HCT116 (cell line): Measurements from ENCODE around the gene ALDH1L1. TPM values are rescaled to one million over a fixed set of nuclear protein-coding genes. Genes with fewer than 3 reads are reported as not detected.

Source experiments
- ATAC-seq: fragments of 200-7000 bp; cut with Tn5 transposase; 2 replicates; pipeline ENCODE4 v1.9.1; 2020; ENCODE audit warnings: mild to moderate bottlenecking, moderate library complexity
- BruUV-seq: library from RNA; stranded (reverse); fragments of 400-500 nt; replicated peaks from 2 replicates; lab custom pipeline; 2021; lab: Mats Ljungman, UMichigan
- CTCF ChIA-PET: fragments of 300-600 bp; sonication (Branson Sonifier 250); formaldehyde crosslinking; loops from one replicate; lab custom pipeline; 2021; ENCODE audit warnings: antibody characterized with exemption; lab: Charles Lee
- POLR2A ChIA-PET: fragments of 300-600, 350-600 bp; sonication (Branson Sonifier 250); formaldehyde crosslinking; loops from one replicate; lab custom pipeline; 2021; ENCODE audit warnings: antibody characterized with exemption; lab: Charles Lee
- RAD21 ChIA-PET, 2 experiments: fragments of 300-600 bp; sonication (Branson Sonifier 250); formaldehyde crosslinking; loops; one replicate each; lab custom pipeline; 2023; ENCODE audit warnings: low total read pairs in 2 of 2; ENCODE audit not compliant: uncharacterized antibody in 2 of 2, unreplicated experiment in 2 of 2, low non-redundant PET in 1 of 2; lab: Charles Lee
- DNase-seq: peaks from one replicate; pipeline ENCODE4 v3.0.0-alpha.2; 2010; ENCODE audit warnings: low read depth, low spot score
- H2AFZ ChIP-seq: fragments of 200-600 bp; shearing (Covaris generic), sonication (generic); 2 replicates; pipeline ENCODE4 v1.6.1; 2017; ENCODE audit warnings: low read depth, mixed run types, mixed read lengths, antibody characterized with exemption, low read length; ENCODE audit not compliant: poor library complexity, severe bottlenecking
- H3K27ac ChIP-seq: 2 replicates; pipeline ENCODE4 v1.5.1; 2012; ENCODE audit warnings: low read depth, low read length
- H3K27me3 ChIP-seq: fragments of 200-600 bp; sonication (generic); 2 replicates; pipeline ENCODE4 v1.6.1; 2016; ENCODE audit warnings: mixed run types, low read length, mixed read lengths; ENCODE audit not compliant: insufficient read depth
- H3K36me3 ChIP-seq, 2 experiments: fragments of 200-500 bp in 1 of 2; fragments of 200-600 bp in 1 of 2; sonication (Bioruptor generic) in 1 of 2; sonication (generic) in 1 of 2; 2 replicates each; pipeline versions ENCODE4 v1.5.1 to v1.6.1; 2014 to 2016; ENCODE audit warnings: low read length in 2 of 2, inconsistent platforms in 1 of 2, mixed read lengths in 1 of 2, mixed run types in 1 of 2; ENCODE audit not compliant: insufficient read depth in 2 of 2, control insufficient read depth in 1 of 2
- H3K4me1 ChIP-seq, 2 experiments: fragments of 200-600 bp in 1 of 2; sonication (generic) in 1 of 2; 2 replicates each; pipeline versions ENCODE4 v1.5.1 to v1.6.1; 2012 to 2017; ENCODE audit warnings: low read length in 2 of 2, inconsistent platforms in 1 of 2, mild to moderate bottlenecking in 1 of 2, mixed read lengths in 1 of 2, mixed run types in 1 of 2, moderate library complexity in 1 of 2; ENCODE audit not compliant: insufficient read depth in 2 of 2, control insufficient read depth in 1 of 2
- H3K4me2 ChIP-seq: fragments of 200-600 bp; sonication (generic); 2 replicates; pipeline ENCODE4 v1.6.1; 2017; ENCODE audit warnings: mixed run types, low read length, mixed read lengths
- H3K4me3 ChIP-seq, 2 experiments: fragments of 200-600 bp in 1 of 2; sonication (generic) in 1 of 2; replicated peaks in 1 of 2; 2 replicates each; pipeline ENCODE4 v1.5.1; 2011 to 2016; ENCODE audit warnings: low read length in 2 of 2, control low read depth in 1 of 2, low read depth in 1 of 2, mild to moderate bottlenecking in 1 of 2, mixed read lengths in 1 of 2, mixed run types in 1 of 2
- H3K79me2 ChIP-seq: fragments of 200-600 bp; sonication (generic); 2 replicates; pipeline ENCODE4 v1.6.1; 2017; ENCODE audit warnings: mild to moderate bottlenecking, mixed run types, low read length, moderate library complexity, mixed read lengths; ENCODE audit not compliant: insufficient read depth
- H3K9ac ChIP-seq: fragments of 200-600 bp; sonication (generic); 2 replicates; pipeline ENCODE4 v1.6.1; 2016; ENCODE audit warnings: low read length, mixed read lengths
- H3K9me2 ChIP-seq: fragments of 200-600 bp; sonication (generic), shearing (Covaris generic); 2 replicates; pipeline ENCODE4 v1.6.1; 2017; ENCODE audit warnings: mixed run types, mild to moderate bottlenecking, moderate library complexity; ENCODE audit not compliant: insufficient read depth
- H3K9me3 ChIP-seq, 2 experiments: fragments of 200-500 bp in 1 of 2; fragments of 200-600 bp in 1 of 2; sonication (Bioruptor generic) in 1 of 2; sonication (generic) in 1 of 2; 2 replicates each; pipeline ENCODE4 v1.6.1; 2014 to 2017; ENCODE audit warnings: low read length in 2 of 2, mixed read lengths in 2 of 2, inconsistent platforms in 1 of 2, low read depth in 1 of 2, mild to moderate bottlenecking in 1 of 2, mixed run types in 1 of 2, moderate library complexity in 1 of 2; ENCODE audit not compliant: control insufficient read depth in 1 of 2, insufficient read depth in 1 of 2
- H4K20me1 ChIP-seq: fragments of 200-600 bp; sonication (generic), shearing (Covaris generic); 2 replicates; pipeline ENCODE4 v1.6.1; 2017; ENCODE audit warnings: mixed run types, mild to moderate bottlenecking, moderate library complexity; ENCODE audit not compliant: insufficient read depth
- CBX3 ChIP-seq: IDR thresholded peaks from 2 replicates; pipeline ENCODE4 v1.6.1; 2012; ENCODE audit warnings: low read depth
- CEBPB ChIP-seq: IDR thresholded peaks from 2 replicates; pipeline ENCODE4 v1.6.1; 2012; ENCODE audit warnings: low read depth
- ELF1 ChIP-seq: IDR thresholded peaks from 2 replicates; pipeline ENCODE4 v1.6.1; 2012; ENCODE audit warnings: low read depth, borderline replicate concordance
- EZH2 ChIP-seq: fragments of 200-600 bp; sonication (generic); IDR thresholded peaks from 2 replicates; pipeline ENCODE4 v1.6.1; 2017; ENCODE audit warnings: antibody characterized with exemption, mixed run types
- FOSL1 ChIP-seq: IDR thresholded peaks from 2 replicates; pipeline ENCODE4 v1.6.1; 2012; ENCODE audit warnings: low read depth
- JUND ChIP-seq: IDR thresholded peaks from 2 replicates; pipeline ENCODE4 v1.6.1; 2012
- POLR2A ChIP-seq: IDR thresholded peaks from 2 replicates; pipeline ENCODE4 v1.7.0; 2011; ENCODE audit warnings: borderline replicate concordance; ENCODE audit not compliant: insufficient read depth, insufficient read length; ENCODE audit errors: extremely low read depth
- SIN3A ChIP-seq: IDR thresholded peaks from 2 replicates; pipeline ENCODE4 v1.6.1; 2012; ENCODE audit warnings: low read depth
- SP1 ChIP-seq: IDR thresholded peaks from 2 replicates; pipeline ENCODE4 v1.6.1; 2012; ENCODE audit warnings: low read depth
- TCF7L2 ChIP-seq: IDR thresholded peaks from 2 replicates; pipeline ENCODE4 v1.7.0; 2011; ENCODE audit warnings: borderline replicate concordance, inconsistent platforms; ENCODE audit not compliant: insufficient read depth, insufficient read length; ENCODE audit errors: extremely low read depth
- intact Hi-C: fragments of 100-400 bp; cut with micrococcal nuclease; formaldehyde crosslinking; loops from 2 replicates; pipeline ENCODE4 v1.10.0; 2022
- total RNA-seq: library from RNA; stranded (reverse); gene quantifications from one replicate; pipeline ENCODE4 v1.2.1, GENCODE V29; 2021; ENCODE audit not compliant: unreplicated experiment
- TF ChIP-seq, protein P1 (sequence below): IDR thresholded peaks from 2 replicates; pipeline ENCODE4 v1.6.1; 2011; ENCODE audit warnings: mild to moderate bottlenecking, low read length, moderate library complexity; ENCODE audit not compliant: insufficient replicate concordance; ENCODE audit errors: extremely low read depth
- TF ChIP-seq, protein P2 (sequence below): IDR thresholded peaks from 2 replicates; pipeline ENCODE4 v1.6.1; 2012; ENCODE audit warnings: low read depth
- TF ChIP-seq, protein P3 (sequence below): IDR thresholded peaks from 2 replicates; pipeline ENCODE4 v1.6.1; 2012

The ALDH1L1 gene
- total RNA-seq, 1 experiment from 2014 or later, result 0.81 TPM

DNA sequence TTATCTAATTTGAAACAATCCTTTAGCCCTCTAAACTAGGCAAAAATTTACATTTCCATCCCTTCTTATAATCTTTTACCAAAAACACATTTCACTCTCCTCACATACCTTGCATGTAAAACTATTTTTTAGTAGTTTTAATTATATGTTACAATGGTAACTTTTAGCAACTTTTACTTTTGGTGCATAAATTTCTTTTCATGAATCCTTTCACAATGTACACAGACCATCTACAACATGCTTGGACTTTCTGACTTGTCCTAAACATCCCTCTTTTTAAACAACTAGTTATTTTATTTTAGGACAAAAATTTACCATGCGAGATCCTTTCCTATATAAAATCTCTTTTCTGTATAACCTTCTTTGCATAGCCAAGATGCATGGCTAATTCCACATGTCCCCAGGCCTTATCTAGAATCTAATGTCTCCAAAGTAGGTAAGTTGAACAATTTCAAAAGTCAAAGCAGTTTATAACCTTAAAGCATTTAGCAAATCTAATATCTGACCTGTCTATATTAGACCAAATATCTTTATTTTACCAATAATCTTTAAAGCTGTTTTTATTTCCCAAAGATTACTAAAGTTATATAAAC lies 14.4 kb upstream of the ALDH1L1 start:
- no peaks in the 10 kb centered on the region for H4K20me1 ChIP-seq
- BruUV-seq, result no TSS peak
- DNase-seq, result no peak
- ChIA-PET POLR2A (no interaction called here), CTCF (no interaction called here), RAD21 (no interaction called here)
- intact Hi-C loops, result no loop called here
- no peaks in the 10 kb centered on the region for H3K27me3 ChIP-seq
- H3K36me3 ChIP-seq, result no peaks in the 10 kb centered on the region
- peaks cover 5 to 8% of the 10 kb centered on the region in 2 experiments; a peak in 3 of 4 replicates for H3K9me3 ChIP-seq
- H2AFZ ChIP-seq, result no peak overlapping the region
- TF ChIP-seq FOSL1 (no peak), CBX3 (0 out of 2 replicates have a peak, but pooled peaks have one; percentile 16)
- no peak overlapping the region for H3K9ac ChIP-seq
- H3K4me3 ChIP-seq, result no peak overlapping the region
- no peak for ATAC-seq
- H3K4me1 ChIP-seq, result 0 out of 4 replicates have a peak, but pooled peaks cover 0 to 4% of the 10 kb centered on the region in 2 experiments
- no peaks in the 10 kb centered on the region for H3K9me2 ChIP-seq
- no peak overlapping the region for H3K27ac ChIP-seq
- no peaks in the 10 kb centered on the region for H3K79me2 ChIP-seq
- no peak overlapping the region for H3K4me2 ChIP-seq

GRCh38 chr3:126191246-126191645 lies 10.9 kb upstream of the ALDH1L1 start:
- ChIA-PET POLR2A (no interaction called here), CTCF (no interaction called here), RAD21 (no interaction called here)
- no peak for TF ChIP-seq ELF1
- TF ChIP-seq POLR2A, result no peak
- TF ChIP-seq CEBPB, result no peak
- no peak for TF ChIP-seq CBX3
- TF ChIP-seq FOSL1, result no peak
- TF ChIP-seq SP1, result no peak
- TF ChIP-seq, protein P1, sequence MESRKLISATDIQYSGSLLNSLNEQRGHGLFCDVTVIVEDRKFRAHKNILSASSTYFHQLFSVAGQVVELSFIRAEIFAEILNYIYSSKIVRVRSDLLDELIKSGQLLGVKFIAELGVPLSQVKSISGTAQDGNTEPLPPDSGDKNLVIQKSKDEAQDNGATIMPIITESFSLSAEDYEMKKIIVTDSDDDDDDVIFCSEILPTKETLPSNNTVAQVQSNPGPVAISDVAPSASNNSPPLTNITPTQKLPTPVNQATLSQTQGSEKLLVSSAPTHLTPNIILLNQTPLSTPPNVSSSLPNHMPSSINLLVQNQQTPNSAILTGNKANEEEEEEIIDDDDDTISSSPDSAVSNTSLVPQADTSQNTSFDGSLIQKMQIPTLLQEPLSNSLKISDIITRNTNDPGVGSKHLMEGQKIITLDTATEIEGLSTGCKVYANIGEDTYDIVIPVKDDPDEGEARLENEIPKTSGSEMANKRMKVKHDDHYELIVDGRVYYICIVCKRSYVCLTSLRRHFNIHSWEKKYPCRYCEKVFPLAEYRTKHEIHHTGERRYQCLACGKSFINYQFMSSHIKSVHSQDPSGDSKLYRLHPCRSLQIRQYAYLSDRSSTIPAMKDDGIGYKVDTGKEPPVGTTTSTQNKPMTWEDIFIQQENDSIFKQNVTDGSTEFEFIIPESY, result no peak
- TF ChIP-seq, protein P2, sequence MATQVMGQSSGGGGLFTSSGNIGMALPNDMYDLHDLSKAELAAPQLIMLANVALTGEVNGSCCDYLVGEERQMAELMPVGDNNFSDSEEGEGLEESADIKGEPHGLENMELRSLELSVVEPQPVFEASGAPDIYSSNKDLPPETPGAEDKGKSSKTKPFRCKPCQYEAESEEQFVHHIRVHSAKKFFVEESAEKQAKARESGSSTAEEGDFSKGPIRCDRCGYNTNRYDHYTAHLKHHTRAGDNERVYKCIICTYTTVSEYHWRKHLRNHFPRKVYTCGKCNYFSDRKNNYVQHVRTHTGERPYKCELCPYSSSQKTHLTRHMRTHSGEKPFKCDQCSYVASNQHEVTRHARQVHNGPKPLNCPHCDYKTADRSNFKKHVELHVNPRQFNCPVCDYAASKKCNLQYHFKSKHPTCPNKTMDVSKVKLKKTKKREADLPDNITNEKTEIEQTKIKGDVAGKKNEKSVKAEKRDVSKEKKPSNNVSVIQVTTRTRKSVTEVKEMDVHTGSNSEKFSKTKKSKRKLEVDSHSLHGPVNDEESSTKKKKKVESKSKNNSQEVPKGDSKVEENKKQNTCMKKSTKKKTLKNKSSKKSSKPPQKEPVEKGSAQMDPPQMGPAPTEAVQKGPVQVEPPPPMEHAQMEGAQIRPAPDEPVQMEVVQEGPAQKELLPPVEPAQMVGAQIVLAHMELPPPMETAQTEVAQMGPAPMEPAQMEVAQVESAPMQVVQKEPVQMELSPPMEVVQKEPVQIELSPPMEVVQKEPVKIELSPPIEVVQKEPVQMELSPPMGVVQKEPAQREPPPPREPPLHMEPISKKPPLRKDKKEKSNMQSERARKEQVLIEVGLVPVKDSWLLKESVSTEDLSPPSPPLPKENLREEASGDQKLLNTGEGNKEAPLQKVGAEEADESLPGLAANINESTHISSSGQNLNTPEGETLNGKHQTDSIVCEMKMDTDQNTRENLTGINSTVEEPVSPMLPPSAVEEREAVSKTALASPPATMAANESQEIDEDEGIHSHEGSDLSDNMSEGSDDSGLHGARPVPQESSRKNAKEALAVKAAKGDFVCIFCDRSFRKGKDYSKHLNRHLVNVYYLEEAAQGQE, result no peak
- no peak for TF ChIP-seq TCF7L2
- TF ChIP-seq, protein P3, sequence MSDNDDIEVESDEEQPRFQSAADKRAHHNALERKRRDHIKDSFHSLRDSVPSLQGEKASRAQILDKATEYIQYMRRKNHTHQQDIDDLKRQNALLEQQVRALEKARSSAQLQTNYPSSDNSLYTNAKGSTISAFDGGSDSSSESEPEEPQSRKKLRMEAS, result no peak
- TF ChIP-seq SIN3A, result no peak
- TF ChIP-seq EZH2, result no peak
- TF ChIP-seq JUND, result no peak
- Histone ChIP-seq H2AFZ (no peak overlapping the region), H3K4me1 (no peaks in the 10 kb centered on the region), H3K79me2 (no peaks in the 10 kb centered on the region), H4K20me1 (no peaks in the 10 kb centered on the region), H3K9me3 (peaks cover 5 to 8% of the 10 kb centered on the region in 2 experiments; a peak in 3 of 4 replicates), H3K9me2 (no peaks in the 10 kb centered on the region), H3K4me3 (no peak overlapping the region), H3K9ac (no peak overlapping the region), H3K27me3 (no peaks in the 10 kb centered on the region), H3K36me3 (no peaks in the 10 kb centered on the region), H3K4me2 (no peak overlapping the region), H3K27ac (no peak overlapping the region)
- ATAC-seq (no peak), DNase-seq (no peak)
- intact Hi-C loops, result no loop called here
- no TSS peak for BruUV-seq
